WTC11 (cell line): ENCODE data around the gene GHITM. TPM values are rescaled to one million over a fixed set of nuclear protein-coding genes. Genes with fewer than 3 reads are reported as not detected.

Experiments
- ATAC-seq: fragments of 200-7000 bp; cut with Tn5 transposase; 2 replicates; pipeline ENCODE4 v1.10.0; 2021; ENCODE audit warnings: mild to moderate bottlenecking, moderate library complexity
- CTCF ChIA-PET: fragments of 300-600 bp; sonication (Branson Sonifier 250); formaldehyde crosslinking; loops from one replicate; lab custom pipeline; 2021; ENCODE audit warnings: antibody characterized with exemption; lab: Charles Lee
- POLR2A ChIA-PET: fragments of 350-600 bp; sonication (Branson Sonifier 250); formaldehyde crosslinking; loops from one replicate; lab custom pipeline; 2021; ENCODE audit warnings: antibody characterized with exemption; lab: Charles Lee
- DNase-seq: peaks from one replicate; pipeline ENCODE4 v3.0.0; 2021; ENCODE audit warnings: low spot score
- H3K27ac Mint-ChIP-seq: 2 replicates; pipeline ENCODE4 v1.8.0; 2021; ENCODE audit warnings: mixed read lengths
- H3K27me3 Mint-ChIP-seq: 2 replicates; pipeline ENCODE4 v1.8.0; 2021; ENCODE audit warnings: low read depth, mild to moderate bottlenecking, moderate library complexity, mixed read lengths
- H3K36me3 Mint-ChIP-seq: 2 replicates; pipeline ENCODE4 v1.8.0; 2021; ENCODE audit warnings: mixed read lengths
- H3K4me1 Mint-ChIP-seq: 2 replicates; pipeline ENCODE4 v1.8.0; 2022; ENCODE audit warnings: mixed read lengths
- H3K4me3 Mint-ChIP-seq: 2 replicates; pipeline ENCODE4 v1.8.0; 2021; ENCODE audit warnings: mild to moderate bottlenecking, moderate library complexity, mixed read lengths
- H3K9me3 Mint-ChIP-seq: 2 replicates; pipeline ENCODE4 v1.8.0; 2021; ENCODE audit warnings: mixed read lengths
- AR ChIP-seq: fragments of 250-450 bp; sonication (Bioruptor Pico); IDR thresholded peaks from 2 replicates; pipeline ENCODE4 v1.9.0; 2021; ENCODE audit warnings: mild to moderate bottlenecking
- ATF1 ChIP-seq: sonication (generic); formaldehyde crosslinking; IDR thresholded peaks from 2 replicates; pipeline ENCODE4 v1.8.1; 2023; ENCODE audit warnings: mild to moderate bottlenecking, moderate library complexity, missing genetic modification reagents
- E2F5 ChIP-seq: sonication (generic); formaldehyde crosslinking; IDR thresholded peaks from 2 replicates; pipeline ENCODE4 v1.8.1; 2022; ENCODE audit warnings: mild to moderate bottlenecking, moderate library complexity, missing genetic modification reagents
- ELF4 ChIP-seq: sonication (generic); formaldehyde crosslinking; IDR thresholded peaks from 2 replicates; pipeline ENCODE4 v1.8.1; 2022; ENCODE audit warnings: low read depth, mild to moderate bottlenecking, moderate library complexity, missing genetic modification reagents
- EMX1 ChIP-seq: fragments of 250-450 bp; sonication (Bioruptor Pico); IDR thresholded peaks from 2 replicates; pipeline ENCODE4 v1.8.0; 2021; ENCODE audit warnings: mild to moderate bottlenecking
- ERG ChIP-seq: fragments of 250-450 bp; sonication (Bioruptor Pico); IDR thresholded peaks from 2 replicates; pipeline ENCODE4 v1.8.0; 2021; ENCODE audit warnings: mild to moderate bottlenecking
- HMGA2 ChIP-seq: fragments of 250-450 bp; sonication (Bioruptor Pico); IDR thresholded peaks from 2 replicates; pipeline ENCODE4 v1.4.0; 2021; ENCODE audit warnings: mild to moderate bottlenecking, moderate library complexity
- IRF2 ChIP-seq: sonication (generic); formaldehyde crosslinking; IDR thresholded peaks from 2 replicates; pipeline ENCODE4 v1.8.0; 2022; ENCODE audit warnings: low read depth, missing genetic modification reagents, borderline replicate concordance
- KAT7 ChIP-seq: sonication (generic); formaldehyde crosslinking; IDR thresholded peaks from 2 replicates; pipeline ENCODE4 v1.8.1; 2023; ENCODE audit warnings: missing genetic modification reagents, mild to moderate bottlenecking, borderline replicate concordance
- MLX ChIP-seq: sonication (generic); formaldehyde crosslinking; IDR thresholded peaks from 2 replicates; pipeline ENCODE4 v1.8.1; 2023; ENCODE audit warnings: mild to moderate bottlenecking, missing genetic modification reagents, moderate library complexity
- MXD4 ChIP-seq: fragments of 250-450 bp; sonication (Bioruptor Pico); IDR thresholded peaks from 2 replicates; pipeline ENCODE4 v1.8.0; 2021; ENCODE audit warnings: mild to moderate bottlenecking, moderate library complexity, borderline replicate concordance
- NFE2L1 ChIP-seq: sonication (generic); formaldehyde crosslinking; IDR thresholded peaks from 2 replicates; pipeline ENCODE4 v1.8.1; 2023; ENCODE audit warnings: missing genetic modification reagents
- NR2C2 ChIP-seq: sonication (generic); formaldehyde crosslinking; IDR thresholded peaks from 2 replicates; pipeline ENCODE4 v1.8.0; 2022; ENCODE audit warnings: mild to moderate bottlenecking, missing genetic modification reagents
- NR3C1 ChIP-seq: sonication (generic); formaldehyde crosslinking; conservative IDR thresholded peaks from 2 replicates; pipeline ENCODE4 v1.8.1; 2023; ENCODE audit warnings: low read depth, mild to moderate bottlenecking, missing genetic modification reagents
- SMAD4 ChIP-seq: sonication (generic); formaldehyde crosslinking; IDR thresholded peaks from 2 replicates; pipeline ENCODE4 v1.8.0; 2022; ENCODE audit warnings: mild to moderate bottlenecking, missing genetic modification reagents
- USF1 ChIP-seq: sonication (generic); formaldehyde crosslinking; IDR thresholded peaks from 2 replicates; pipeline ENCODE4 v1.8.0; 2022; ENCODE audit warnings: mild to moderate bottlenecking, missing genetic modification reagents
- ZBTB21 ChIP-seq: sonication (generic); formaldehyde crosslinking; IDR thresholded peaks from 2 replicates; pipeline ENCODE4 v1.8.1; 2023; ENCODE audit warnings: mild to moderate bottlenecking, missing genetic modification reagents, borderline replicate concordance
- ZNF138 ChIP-seq: sonication (generic); formaldehyde crosslinking; conservative IDR thresholded peaks from 2 replicates; pipeline ENCODE4 v1.8.1; 2022; ENCODE audit warnings: mild to moderate bottlenecking, moderate library complexity, missing genetic modification reagents
- ZNF263 ChIP-seq: sonication (generic); formaldehyde crosslinking; IDR thresholded peaks from 2 replicates; pipeline ENCODE4 v1.8.1; 2022; ENCODE audit warnings: low read depth, mild to moderate bottlenecking, moderate library complexity, missing genetic modification reagents
- ZNF317 ChIP-seq: sonication (generic); formaldehyde crosslinking; IDR thresholded peaks from 2 replicates; pipeline ENCODE4 v1.8.1; 2023; ENCODE audit warnings: low read depth, mild to moderate bottlenecking, moderate library complexity, missing genetic modification reagents, borderline replicate concordance
- ZNF423 ChIP-seq: fragments of 250-450 bp; sonication (Bioruptor Pico); IDR thresholded peaks from 2 replicates; pipeline ENCODE4 v2.1.2; 2022; ENCODE audit warnings: mild to moderate bottlenecking, moderate library complexity
- ZNF512 ChIP-seq: sonication (generic); formaldehyde crosslinking; IDR thresholded peaks from 2 replicates; pipeline ENCODE4 v1.8.1; 2022; ENCODE audit warnings: missing genetic modification reagents, borderline replicate concordance
- total RNA-seq: library from RNA; stranded (reverse); gene quantifications from 3 replicates; pipeline ENCODE4 v1.2.3, GENCODE V29; 2021

GHITM gene
- total RNA-seq, 1 experiment from 2014 or later: 97.6 TPM

GRCh38 chr10:84095811-84096497 is 43.4 kb upstream of the GHITM start (continued):
- TF ChIP-seq ZNF512 (CRISPR knock-in tag): no peak
- no peak for TF ChIP-seq NFE2L1
- TF ChIP-seq MXD4 (CRISPR knock-in tag): no peak

GRCh38 chr10:84097787-84098353 is 41.4 kb upstream of the GHITM start:
- no peaks in the 10 kb centered on the region for H3K4me1 Mint-ChIP-seq

GRCh38 chr10:84098667-84099066 is 40.6 kb upstream of the GHITM start:
- TF ChIP-seq USF1 (no peak), IRF2 (CRISPR knock-in tag) (no peak), E2F5 (CRISPR knock-in tag) (no peak), KAT7 (CRISPR knock-in tag) (no peak), NFE2L1 (no peak), ZNF423 (no peak), ELF4 (CRISPR knock-in tag) (no peak), ERG (CRISPR knock-in tag) (no peak), ZNF317 (CRISPR knock-in tag) (no peak)
- H3K4me3 Mint-ChIP-seq: no peak overlapping the region
- DNase-seq (no peak), ATAC-seq (no peak)
- no peaks in the 10 kb centered on the region for H3K9me3 Mint-ChIP-seq
- no peaks in the 10 kb centered on the region for H3K4me1 Mint-ChIP-seq
- H3K27ac Mint-ChIP-seq: no peak overlapping the region
- no peaks in the 10 kb centered on the region for H3K27me3 Mint-ChIP-seq
- H3K36me3 Mint-ChIP-seq: no peaks in the 10 kb centered on the region
- ChIA-PET CTCF (interaction anchor here (1.6 kb wide), 3 partner anchors 23 to 138 kb away, joined by 4 to 7 read pairs (median 5); no protein-coding TSS in a partner anchor), POLR2A (no interaction called here)

More at GRCh38 chr10:84097787-84098353, 41.4 kb upstream of the GHITM start:
- POLR2A ChIA-PET: no interaction called here
- no peak for TF ChIP-seq MXD4 (CRISPR knock-in tag)
- TF ChIP-seq NR3C1 (CRISPR knock-in tag): no peak
- TF ChIP-seq EMX1 (CRISPR knock-in tag): no peak
- no peak for DNase-seq
- CTCF ChIA-PET: interaction anchor here (0.6 to 1.6 kb wide), 10 partner anchors 9 to 800 kb away, joined by 3 to 7 read pairs (median 4); no protein-coding TSS in a partner anchor
- Mint-ChIP-seq H3K36me3 (no peaks in the 10 kb centered on the region), H3K4me3 (no peak overlapping the region), H3K27ac (no peak overlapping the region), H3K9me3 (no peaks in the 10 kb centered on the region), H3K27me3 (no peaks in the 10 kb centered on the region)
- ATAC-seq: no peak

GRCh38 chr10:84101042-84101441 is 38.3 kb upstream of the GHITM start:
- ATAC-seq (no peak), DNase-seq (no peak)
- Mint-ChIP-seq H3K27me3 (no peaks in the 10 kb centered on the region), H3K9me3 (no peaks in the 10 kb centered on the region), H3K27ac (no peak overlapping the region), H3K4me1 (no peaks in the 10 kb centered on the region), H3K4me3 (no peak overlapping the region), H3K36me3 (no peaks in the 10 kb centered on the region)
- ChIA-PET CTCF (no interaction called here), POLR2A (no interaction called here)
- TF ChIP-seq ZBTB21 (CRISPR knock-in tag): no peak
- TF ChIP-seq SMAD4 (CRISPR knock-in tag): no peak
- no peak for TF ChIP-seq AR
- no peak for TF ChIP-seq HMGA2 (CRISPR knock-in tag)
- TF ChIP-seq ZNF138: no peak
- no peak for TF ChIP-seq IRF2 (CRISPR knock-in tag)
- no peak for TF ChIP-seq NR2C2 (CRISPR knock-in tag)
- TF ChIP-seq ATF1: no peak
- TF ChIP-seq ZNF263 (CRISPR knock-in tag): no peak
- TF ChIP-seq MLX (CRISPR knock-in tag): no peak
